ENCODE measurements around the gene SMAD7. TPM values are rescaled to one million over a fixed set of nuclear protein-coding genes. Genes with fewer than 3 reads are reported as not detected.

The SMAD7 gene
- total and polyA plus RNA-seq, 2 experiments from 2014 or later, result 11.8 to 29.8 TPM

- TF ChIP-seq CTCF (conservative IDR thresholded peaks at IDR 0.05; ENCODE audit: low read depth in 2 of 2) (no peak), JUNB (IDR thresholded peaks at IDR 0.05; ENCODE audit: unreplicated experiment) (no peak), EZH2 (IDR thresholded peaks at IDR 0.05; ENCODE audit: low read depth, unreplicated experiment) (no peak), ZNF114 (CRISPR knock-in tag; IDR thresholded peaks at IDR 0.05) (no peak), ZNF462 (CRISPR knock-in tag; IDR thresholded peaks at IDR 0.05) (no peak)
These were observed 45.8 kb downstream of the SMAD7 start (continued) for GRCh38 chr18:48904847-48905394.

- Histone ChIP-seq H2AFZ (no peak overlapping the region), H3K27me3 (ENCODE audit: insufficient read depth) (no peaks in the 10 kb centered on the region), H4K20me1 (replicated peaks; ENCODE audit: insufficient read depth) (no peaks in the 10 kb centered on the region), H3K4me3 (no peak overlapping the region), H3K9me2 (ENCODE audit: insufficient read depth) (no peaks in the 10 kb centered on the region), H3K36me3 (ENCODE audit: insufficient read depth) (no peaks in the 10 kb centered on the region), H3K4me1 (ENCODE audit: insufficient read depth) (no peaks in the 10 kb centered on the region), H3K4me2 (no peak overlapping the region), H3F3A (replicated peaks; ENCODE audit: low read depth) (no peaks in the 10 kb centered on the region), H3K79me2 (replicated peaks; ENCODE audit: insufficient read depth) (no peaks in the 10 kb centered on the region), H3K27ac (ENCODE audit: low read depth) (no peak overlapping the region)
- Mint-ChIP-seq H3K4me3 (no peak overlapping the region), H3K9me3 (peaks cover 15% of the 10 kb centered on the region; the same call in 2 of the 3 replicates), H3K27ac (no peak overlapping the region), H3K36me3 (ENCODE audit: low read depth) (peaks cover 6% of the 10 kb centered on the region; the same call in 1 of the 3 replicates), H3K4me1 (no peaks in the 10 kb centered on the region; the same call in 2 of the 3 replicates), H3K27me3 (ENCODE audit: insufficient read depth, low read depth, poor library complexity) (peaks cover 2% of the 10 kb centered on the region)
- ATAC-seq, result no peak
- TF ChIP-seq CREB1 (CRISPR knock-in tag; IDR thresholded peaks at IDR 0.05; ENCODE audit: low read depth) (no peak), ETS1 (IDR thresholded peaks at IDR 0.05) (no peak), ZNF331 (CRISPR knock-in tag; IDR thresholded peaks at IDR 0.05; ENCODE audit: low read depth) (no peak), REST (IDR thresholded peaks at IDR 0.05; ENCODE audit: unreplicated experiment) (no peak), JUNB (IDR thresholded peaks at IDR 0.05; ENCODE audit: unreplicated experiment) (no peak), STAT1 (IDR thresholded peaks at IDR 0.05; ENCODE audit: unreplicated experiment) (no peak), EZH2 (IDR thresholded peaks at IDR 0.05; ENCODE audit: low read depth, unreplicated experiment) (no peak), ZNF114 (CRISPR knock-in tag; IDR thresholded peaks at IDR 0.05) (no peak), NANOG (IDR thresholded peaks at IDR 0.05; ENCODE audit: borderline replicate concordance) (no peak)
- DNase-seq (ENCODE audit: low spot score), result no peak
These were observed 46.7 kb downstream of the SMAD7 start for GRCh38 chr18:48904091-48904490.
